ENCODE data around the gene IQCH. TPM values are rescaled to one million over a fixed set of nuclear protein-coding genes. Genes with fewer than 3 reads are reported as not detected.

Gene IQCH
- 2.4 and 8.3 TPM in 2 replicates for total RNA-seq

GRCh38 chr15:67254238-67255175, at the start of gene IQCH, which contains the start of gene AAGAB:
TSS of gene IQCH (plus strand) at chr15:67254786. CDS start at chr15:67254897, 111 bp downstream.
TSS of gene AAGAB (minus strand) at chr15:67254661. CDS start at chr15:67254631, 30 bp downstream.

GRCh38 chr15:67521029-67521782, 266.6 kb downstream of the IQCH start, which contains the start of gene C15orf61:
TSS of gene C15orf61 (plus strand) at chr15:67521131. CDS start at chr15:67521249, 118 bp downstream.

GRCh38 chr15:67542420-67543347, 288.1 kb downstream of the IQCH start, which contains the start of gene MAP2K5:
TSS of gene MAP2K5 (plus strand) at chr15:67542703. CDS start at chr15:67543336, 633 bp downstream.

Other genes with a start within 250 kb of the IQCH start
- gene SMAD3, start 189.2 kb upstream of the IQCH start, total RNA-seq, result 14.9 and 21.2 TPM in 2 replicates
- gene AAGAB, start 125 bp upstream of the IQCH start, total RNA-seq, result 45.7 and 53.3 TPM in 2 replicates

Measured in hair follicular keratinocyte (primary cell).